Spleen (tissue), 7 donors: ENCODE data around the gene EFHD2.

Source experiments
- POLR2AphosphoS5 ChIP-seq, 3 donors: sonication (generic); formaldehyde crosslinking; IDR thresholded peaks; one replicate each; pipeline ENCODE4 v1.5.1; 2017; ENCODE audit warnings: antibody characterized with exemption in 3 of 3
- TF ChIP-seq, protein P1 (sequence below), 11 experiments: fragments of 200-600 bp in 7 of 11; fragments of 450-650 bp in 4 of 11; sonication (generic) in 4 of 11; IDR thresholded peaks in 8 of 11; conservative IDR thresholded peaks in 3 of 11; 1 replicate in 7 of 11; 2 replicates in 4 of 11; pipeline versions ENCODE4 v1.4.0 to v1.8.0; 2016 to 2021; ENCODE audit warnings: antibody characterized with exemption in 11 of 11, inconsistent platforms in 4 of 11, mild to moderate bottlenecking in 1 of 11
- donor health status: DM: no; HTN: no; CAD: no; lungs with moderate emphysema.
- donor health status: DM: no; HTN: no; CAD: no.
- donor health status: DM: no; HTN: no; CAD: no.

DNA sequence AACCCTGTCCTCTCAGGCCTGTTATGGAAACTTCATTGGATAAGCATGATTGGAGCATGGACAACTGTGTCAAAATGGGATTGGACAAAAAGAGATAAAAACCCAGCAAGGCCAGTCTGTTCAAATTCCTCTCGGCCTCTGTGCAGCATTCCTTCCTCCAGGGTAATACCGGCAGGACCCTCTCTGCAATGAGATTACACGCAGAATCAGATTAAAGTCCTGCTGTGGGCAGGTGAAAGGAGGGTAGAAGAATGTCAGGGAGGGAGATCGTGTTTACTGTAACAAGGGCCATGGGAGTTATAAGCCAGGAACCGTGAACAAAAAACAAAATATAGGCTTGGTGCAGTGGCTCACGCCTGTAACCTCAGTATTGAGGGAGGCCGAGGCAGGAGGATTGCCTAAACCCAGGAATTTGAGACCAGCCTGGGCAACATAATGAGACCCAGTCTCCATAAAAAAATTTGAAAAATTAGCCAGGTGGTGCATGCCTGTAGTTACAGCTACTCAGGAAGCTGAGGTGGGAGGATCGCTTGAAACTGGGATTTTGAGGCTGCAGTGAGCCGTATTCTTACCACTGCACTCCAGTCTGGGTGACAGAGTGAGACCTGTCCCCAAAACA is 5.6 kb upstream of the EFHD2 start:
- TF ChIP-seq, protein P1, sequence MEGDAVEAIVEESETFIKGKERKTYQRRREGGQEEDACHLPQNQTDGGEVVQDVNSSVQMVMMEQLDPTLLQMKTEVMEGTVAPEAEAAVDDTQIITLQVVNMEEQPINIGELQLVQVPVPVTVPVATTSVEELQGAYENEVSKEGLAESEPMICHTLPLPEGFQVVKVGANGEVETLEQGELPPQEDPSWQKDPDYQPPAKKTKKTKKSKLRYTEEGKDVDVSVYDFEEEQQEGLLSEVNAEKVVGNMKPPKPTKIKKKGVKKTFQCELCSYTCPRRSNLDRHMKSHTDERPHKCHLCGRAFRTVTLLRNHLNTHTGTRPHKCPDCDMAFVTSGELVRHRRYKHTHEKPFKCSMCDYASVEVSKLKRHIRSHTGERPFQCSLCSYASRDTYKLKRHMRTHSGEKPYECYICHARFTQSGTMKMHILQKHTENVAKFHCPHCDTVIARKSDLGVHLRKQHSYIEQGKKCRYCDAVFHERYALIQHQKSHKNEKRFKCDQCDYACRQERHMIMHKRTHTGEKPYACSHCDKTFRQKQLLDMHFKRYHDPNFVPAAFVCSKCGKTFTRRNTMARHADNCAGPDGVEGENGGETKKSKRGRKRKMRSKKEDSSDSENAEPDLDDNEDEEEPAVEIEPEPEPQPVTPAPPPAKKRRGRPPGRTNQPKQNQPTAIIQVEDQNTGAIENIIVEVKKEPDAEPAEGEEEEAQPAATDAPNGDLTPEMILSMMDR (IDR thresholded peaks at IDR 0.05 in 8 of 11, conservative IDR thresholded peaks at IDR 0.05 in 3 of 11): no peak
- no peak for TF ChIP-seq POLR2AphosphoS5 (IDR thresholded peaks at IDR 0.05)
